H1 (cell line): ENCODE measurements around the gene NELFA. TPM values are rescaled to one million over a fixed set of nuclear protein-coding genes. Genes with fewer than 3 reads are reported as not detected.

Experiments used
- CREB1 ChIP-seq: IDR thresholded peaks from 2 replicates; pipeline ENCODE4 v1.6.1; 2012; ENCODE audit warnings: inconsistent platforms
- JUN ChIP-seq: IDR thresholded peaks from 2 replicates; pipeline ENCODE4 v1.6.1; 2011; ENCODE audit warnings: low read depth, mild to moderate bottlenecking, improper control_type of control experiment, low read length
- KDM1A ChIP-seq: fragments of 200-600, 300-600 bp; sonication (generic); IDR thresholded peaks from 2 replicates; pipeline ENCODE4 v1.7.1; 2016; ENCODE audit warnings: mild to moderate bottlenecking, low read length, borderline replicate concordance
- KDM4A ChIP-seq: IDR thresholded peaks from one replicate; pipeline ENCODE4 v1.7.1; 2012; ENCODE audit warnings: low read depth, mild to moderate bottlenecking, moderate library complexity, low read length, inconsistent platforms; ENCODE audit not compliant: severe bottlenecking
- KDM5A ChIP-seq: fragments of 200-600 bp; IDR thresholded peaks from 2 replicates; pipeline ENCODE4 v1.7.1; 2012; ENCODE audit warnings: mild to moderate bottlenecking, low read length, inconsistent platforms, mixed read lengths
- SIRT6 ChIP-seq: IDR thresholded peaks from one replicate; pipeline ENCODE4 v1.7.1; 2012; ENCODE audit warnings: low read length, inconsistent platforms
- TCF12 ChIP-seq: IDR thresholded peaks from 2 replicates; pipeline ENCODE4 v1.6.1; 2011; ENCODE audit warnings: low read depth, mild to moderate bottlenecking, low read length
- polyA plus RNA-seq, 7 experiments: library from polyadenylated mRNA; depleted of rRNA in 3 of 7; stranded (reverse) in 5 of 7; unstranded in 2 of 7; fragments of >200 nt in 5 of 7; fragments of 200-250 nt in 2 of 7; gene quantifications; 1 replicate in 5 of 7; 2 replicates in 1 of 7; 4 replicates in 1 of 7; pipeline versions ENCODE4 v1.2.1 to v1.2.3, GENCODE V29; 2011 to 2013; ENCODE audit warnings: missing spikeins in 2 of 7, mixed read lengths in 2 of 7
- total RNA-seq: library from RNA; stranded (reverse); fragmentation: NEBNext Ultra II Directional; extraction: Animal tissue kit (Norgen Biotek cat#: 25700); gene quantifications from 2 replicates; pipeline ENCODE4 v1.2.1, GENCODE V29; 2021
- TF ChIP-seq, protein P1 (sequence below), 3 experiments: IDR thresholded peaks; 1 replicate in 2 of 3; 2 replicates in 1 of 3; pipeline versions ENCODE4 v1.5.1 to v1.6.1; 2011; ENCODE audit warnings: low read length in 3 of 3, mild to moderate bottlenecking in 3 of 3, inconsistent platforms in 2 of 3, low read depth in 1 of 3, moderate library complexity in 1 of 3; ENCODE audit not compliant: insufficient read depth in 1 of 3; ENCODE audit errors: control extremely low read depth in 1 of 3

The NELFA gene
- total and polyA plus RNA-seq, 2 of the 8 experiments (the other 6 are each of a cell fraction or from before 2014, with no cell fraction given) = 41.8 to 57.5 TPM

DNA sequence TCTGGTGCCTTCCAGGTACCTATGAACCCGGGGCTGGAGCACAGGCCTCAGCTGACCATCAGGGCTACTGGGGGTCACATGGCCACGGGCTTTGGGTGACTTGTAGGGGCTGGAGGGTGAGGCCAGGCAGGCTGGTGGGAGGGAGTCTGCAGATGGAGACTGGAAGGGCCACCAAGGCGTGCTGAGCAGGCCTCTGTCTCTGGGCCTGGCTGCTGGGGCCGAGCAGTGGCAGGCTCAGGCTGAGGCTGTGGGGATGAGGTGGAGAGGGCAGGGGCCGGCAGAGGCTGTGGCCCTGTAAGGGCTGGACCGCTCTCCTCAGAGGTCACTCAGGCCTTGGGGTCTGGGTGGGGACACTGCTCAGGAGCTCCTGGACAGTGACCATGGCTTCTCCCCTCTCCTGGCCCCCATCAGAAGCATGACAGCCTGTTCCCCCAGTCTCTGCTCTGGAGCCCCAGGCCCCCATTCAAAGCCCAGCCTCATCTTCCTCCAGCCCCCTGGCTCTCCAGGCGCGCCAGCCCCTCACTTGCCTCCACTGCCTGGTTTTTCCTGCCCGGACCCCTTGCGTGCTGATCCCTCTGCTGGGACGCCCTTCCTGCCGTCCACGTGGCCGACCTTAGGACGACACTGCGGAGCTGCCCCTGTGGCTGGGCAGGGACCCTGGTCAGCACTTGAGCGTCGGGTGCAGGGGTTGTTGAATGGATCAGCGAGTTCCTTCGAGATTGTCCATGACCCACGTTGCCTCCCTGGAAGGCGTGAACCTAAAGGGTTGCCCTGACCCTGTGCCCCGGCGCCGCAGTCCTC, 39.2 kb upstream of the NELFA start (continued):
- TF ChIP-seq, protein P1, sequence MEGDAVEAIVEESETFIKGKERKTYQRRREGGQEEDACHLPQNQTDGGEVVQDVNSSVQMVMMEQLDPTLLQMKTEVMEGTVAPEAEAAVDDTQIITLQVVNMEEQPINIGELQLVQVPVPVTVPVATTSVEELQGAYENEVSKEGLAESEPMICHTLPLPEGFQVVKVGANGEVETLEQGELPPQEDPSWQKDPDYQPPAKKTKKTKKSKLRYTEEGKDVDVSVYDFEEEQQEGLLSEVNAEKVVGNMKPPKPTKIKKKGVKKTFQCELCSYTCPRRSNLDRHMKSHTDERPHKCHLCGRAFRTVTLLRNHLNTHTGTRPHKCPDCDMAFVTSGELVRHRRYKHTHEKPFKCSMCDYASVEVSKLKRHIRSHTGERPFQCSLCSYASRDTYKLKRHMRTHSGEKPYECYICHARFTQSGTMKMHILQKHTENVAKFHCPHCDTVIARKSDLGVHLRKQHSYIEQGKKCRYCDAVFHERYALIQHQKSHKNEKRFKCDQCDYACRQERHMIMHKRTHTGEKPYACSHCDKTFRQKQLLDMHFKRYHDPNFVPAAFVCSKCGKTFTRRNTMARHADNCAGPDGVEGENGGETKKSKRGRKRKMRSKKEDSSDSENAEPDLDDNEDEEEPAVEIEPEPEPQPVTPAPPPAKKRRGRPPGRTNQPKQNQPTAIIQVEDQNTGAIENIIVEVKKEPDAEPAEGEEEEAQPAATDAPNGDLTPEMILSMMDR (IDR thresholded peaks at IDR 0.05; ENCODE audit: control extremely low read depth in 1 of 3, insufficient read depth in 1 of 3, low read depth in 1 of 3, low read length in 3 of 3) = no peak
- no peak for TF ChIP-seq KDM4A
- no peak for TF ChIP-seq JUN
- no peak for TF ChIP-seq KDM1A
- no peak for TF ChIP-seq SIRT6
- TF ChIP-seq CREB1 = no peak
- TF ChIP-seq TCF12 = no peak
- TF ChIP-seq KDM5A = no peak
